ENCODE measurements around the gene CRYBB1.

GRCh38 chr22:26580240-26580962 is 37.4 kb downstream of the CRYBB1 start:
- TF ChIP-seq POLR2A (IDR thresholded peaks at IDR 0.05; ENCODE audit: low read depth, low read length) (no peak), POLR2AphosphoS5 (IDR thresholded peaks at IDR 0.05; ENCODE audit: low read depth, low read length) (no peak), TAF1 (IDR thresholded peaks at IDR 0.05; ENCODE audit: low read depth, low read length) (no peak), POU2F2 (IDR thresholded peaks at IDR 0.05; ENCODE audit: low read depth, low read length) (no peak), SPI1 (IDR thresholded peaks at IDR 0.05; ENCODE audit: low read depth, low read length) (no peak), PAX5 (IDR thresholded peaks at IDR 0.05; ENCODE audit: insufficient read depth, low read length, severe bottlenecking) (no peak)

All from GM12891 (cell line).